Effector CD4-positive, alpha-beta T cell (primary cell): ENCODE data around the gene MED22.
A peak's percentile ranks its signal among the peaks of the same experiment; 100 is the strongest.

ENCODE experiments used
- DNase-seq: peaks from one replicate; pipeline ENCODE4 v3.0.0-alpha.2; 2020

Gene MED22

DNA sequence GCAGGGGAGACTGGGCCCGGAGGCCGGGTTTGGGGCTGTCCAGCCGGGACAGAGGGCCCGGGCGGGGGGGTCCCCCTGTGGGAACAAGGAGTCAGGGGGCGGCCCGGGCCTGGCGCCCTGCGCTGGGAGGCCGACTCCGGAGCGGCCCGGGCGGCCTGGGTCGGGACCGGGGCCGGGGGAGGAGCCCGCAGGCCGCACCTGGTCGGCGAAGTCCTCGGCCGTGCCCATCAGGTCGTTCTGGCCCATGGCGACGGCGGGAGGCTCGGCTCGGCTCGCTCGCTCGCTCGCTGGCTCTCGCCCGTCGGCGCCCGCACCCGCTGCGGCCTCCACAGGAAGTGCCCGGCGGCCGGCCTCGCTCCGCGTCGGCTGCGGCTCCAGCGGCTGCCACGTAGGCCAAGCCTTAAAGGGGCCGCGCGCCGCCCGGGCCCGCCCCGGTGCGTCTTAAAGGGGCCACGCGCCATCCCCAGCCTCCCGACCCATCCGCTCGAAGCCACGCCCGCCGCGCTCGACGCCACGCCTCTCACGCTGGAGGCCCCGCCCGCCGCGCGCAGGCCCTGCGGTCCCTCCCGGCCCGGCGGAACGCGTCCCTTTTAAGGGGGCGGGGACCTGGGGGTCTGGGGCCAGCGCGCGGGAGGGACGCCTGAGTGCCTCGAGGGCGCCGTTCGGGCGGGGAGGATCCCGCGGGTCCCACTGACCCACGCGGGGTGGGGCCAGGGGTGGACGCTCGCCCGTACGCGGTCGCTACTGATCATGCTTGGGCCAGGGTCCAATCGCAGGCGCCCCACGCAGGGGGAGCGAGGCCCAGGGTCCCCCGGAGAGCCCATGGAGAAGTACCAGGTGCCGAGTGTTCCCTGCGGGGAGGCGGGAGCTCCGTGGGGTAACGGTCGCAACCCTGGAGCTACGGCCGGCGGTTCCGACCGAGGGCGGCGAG is 28.1 kb upstream of the MED22 start, which contains the start of the genes STKLD1 and SURF4:
Gene STKLD1 (plus strand): TSS at position 643 of the 931 bp plus-strand sequence. CDS start 108 bp downstream, at position 751.
Gene SURF4 (minus strand): TSS at position 337 of the 931 bp plus-strand sequence. CDS start 91 bp downstream, at position 246.
- peak; percentile 87 for DNase-seq

DNA sequence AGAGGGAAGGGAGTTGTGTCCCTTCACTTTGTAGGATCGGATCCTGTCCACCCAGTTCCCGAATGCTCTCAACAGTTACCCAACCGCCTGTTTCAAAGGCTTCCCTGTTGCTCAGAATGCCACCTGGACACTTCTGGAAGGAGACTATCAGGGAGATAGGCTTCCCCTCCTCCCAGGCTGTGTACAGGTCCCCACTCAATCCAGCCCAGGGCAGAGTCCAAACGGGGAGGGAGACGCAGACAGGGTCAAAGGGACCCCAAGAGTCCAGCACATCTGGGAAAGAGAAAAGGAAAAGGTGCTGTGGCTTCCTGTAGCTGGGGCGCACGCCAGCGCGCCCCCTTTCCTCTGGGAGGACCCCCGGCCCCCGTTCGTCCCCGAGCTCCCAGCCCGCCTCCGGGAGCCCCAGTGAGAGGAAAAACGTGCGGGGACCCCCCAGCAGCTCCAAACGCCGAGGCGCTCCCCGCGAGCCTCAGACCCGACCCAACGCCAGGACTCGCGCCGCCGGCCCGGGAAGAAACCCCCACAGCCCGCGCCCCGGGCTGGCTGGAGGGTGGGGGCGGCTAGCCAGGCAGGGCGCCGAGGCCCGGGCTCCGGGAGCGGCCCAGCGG is 27.3 kb upstream of the MED22 start:
- DNase-seq = no peak

DNA sequence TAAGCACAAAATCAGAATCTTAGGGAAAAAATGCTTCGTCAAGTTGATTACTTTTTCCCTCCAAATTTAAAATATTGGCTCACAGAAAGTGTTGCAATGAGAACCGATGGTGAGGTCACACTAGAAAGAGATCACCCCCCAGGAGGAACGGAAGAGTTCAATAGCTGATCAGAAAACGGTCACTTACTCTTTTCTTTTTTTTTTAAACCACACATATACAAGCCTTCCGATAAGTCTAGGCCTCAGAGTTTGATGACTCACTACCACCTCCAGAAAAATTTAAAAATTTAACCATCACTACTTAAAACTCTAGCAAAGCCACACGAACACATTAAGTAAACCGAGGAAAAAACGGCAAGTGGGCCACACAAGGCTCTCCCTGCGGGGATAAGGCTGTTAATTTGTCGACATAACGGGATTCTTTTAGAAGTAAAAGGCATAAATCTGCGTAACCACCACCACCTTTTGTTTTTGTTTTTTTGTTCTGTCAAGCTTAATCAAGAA is 26.7 kb upstream of the MED22 start:
- no peak for DNase-seq

DNA sequence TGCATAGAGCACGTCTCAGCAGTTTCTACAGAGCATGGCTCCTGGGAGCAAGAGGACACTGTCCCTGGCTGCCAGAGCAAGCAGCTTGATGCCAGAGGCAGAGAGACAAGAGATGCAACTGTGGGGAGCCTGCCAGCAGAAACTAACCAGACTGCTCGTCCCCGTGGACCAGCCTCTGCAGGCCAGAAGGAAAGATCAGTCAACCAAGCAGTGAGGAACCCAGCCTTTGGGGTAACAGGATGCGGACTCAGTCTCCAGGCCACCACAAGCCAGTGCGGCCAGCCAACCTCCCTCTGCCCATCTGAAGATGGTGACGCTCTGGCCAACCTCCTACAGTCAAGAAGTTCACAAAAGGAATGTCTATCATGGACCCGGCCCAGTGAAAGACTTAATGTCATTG is 24.2 kb upstream of the MED22 start:
- DNase-seq = no peak

DNA sequence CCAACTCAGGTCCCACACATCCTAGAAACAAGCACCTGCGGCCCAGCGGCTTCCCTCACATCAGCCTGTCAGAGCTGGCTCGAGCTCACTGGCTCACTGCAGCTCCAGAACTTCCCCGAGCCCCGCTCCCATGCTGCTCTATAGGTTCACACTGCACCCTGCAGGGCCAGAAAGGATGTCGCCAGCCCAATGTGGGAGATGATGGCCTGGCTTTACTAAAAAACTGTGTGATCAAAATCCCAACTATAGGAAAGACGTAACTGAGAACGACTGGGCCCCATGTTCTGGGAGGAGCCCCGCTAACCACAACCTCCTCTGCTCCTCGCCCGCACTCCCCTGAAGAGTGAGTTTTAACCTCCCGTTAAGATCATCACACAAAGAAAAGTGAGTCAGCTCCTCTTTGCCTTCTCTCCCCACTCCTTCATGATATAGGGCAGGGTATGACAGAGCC is 23.4 kb upstream of the MED22 start:
- DNase-seq = peak; percentile 59

DNA sequence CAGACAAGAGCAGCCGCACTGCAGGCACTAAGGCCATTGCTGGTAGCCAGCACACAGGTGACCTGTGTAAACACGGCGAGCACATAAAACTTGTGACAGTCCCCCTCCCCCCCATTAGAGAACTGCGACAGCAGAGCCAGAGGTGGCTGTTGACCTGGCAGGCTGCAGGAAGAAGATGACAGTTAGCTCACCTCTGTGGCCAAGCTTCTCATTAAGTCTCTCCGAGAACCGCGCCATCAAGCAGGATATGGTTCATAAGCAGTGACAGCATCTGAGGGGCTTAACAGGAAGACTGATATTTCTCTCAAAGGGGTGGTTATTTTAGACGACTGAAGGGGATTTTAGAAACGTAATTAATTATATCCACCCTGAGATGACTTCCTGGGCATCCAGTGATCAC is 22.8 kb upstream of the MED22 start:
- DNase-seq = peak; percentile 57

DNA sequence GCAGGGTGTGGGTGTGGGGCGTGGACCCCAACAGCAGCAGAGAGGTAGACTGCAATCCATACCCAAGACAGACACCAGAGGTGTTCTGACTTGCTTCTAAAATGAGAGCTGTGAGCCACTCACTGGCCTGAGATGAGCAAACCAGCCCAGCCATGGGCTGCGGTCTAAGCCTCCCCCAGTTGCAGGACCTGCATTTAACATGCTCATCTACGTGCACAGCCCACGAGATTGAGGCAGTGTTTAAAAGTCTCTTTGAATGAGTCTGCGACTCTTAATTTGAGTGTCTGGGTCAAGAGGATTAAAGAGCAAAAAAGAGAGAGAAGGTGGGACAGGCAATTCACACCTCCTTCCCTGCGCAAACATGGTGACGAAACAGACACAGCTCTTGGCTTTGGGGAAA is 22.0 kb upstream of the MED22 start:
- DNase-seq = no peak

DNA sequence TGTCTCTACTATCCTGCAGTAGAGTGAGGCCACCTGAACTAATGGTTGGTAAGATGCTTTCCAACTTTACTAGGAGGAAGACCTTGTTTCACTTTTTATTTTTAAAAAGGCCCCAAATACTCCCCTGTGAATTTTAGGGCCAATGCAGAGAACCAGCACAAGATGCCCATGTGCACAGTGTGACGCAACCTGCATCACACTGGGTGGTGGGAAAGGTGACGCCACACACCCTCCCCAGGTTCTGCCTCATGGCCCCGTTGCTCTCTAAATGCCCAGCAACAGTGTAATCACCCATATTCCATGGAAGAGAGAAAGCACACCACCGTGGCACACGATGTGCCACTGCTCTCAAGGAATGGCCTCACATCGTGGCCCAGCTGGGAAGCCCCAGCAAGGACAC is 21.5 kb upstream of the MED22 start:
- no peak for DNase-seq

DNA sequence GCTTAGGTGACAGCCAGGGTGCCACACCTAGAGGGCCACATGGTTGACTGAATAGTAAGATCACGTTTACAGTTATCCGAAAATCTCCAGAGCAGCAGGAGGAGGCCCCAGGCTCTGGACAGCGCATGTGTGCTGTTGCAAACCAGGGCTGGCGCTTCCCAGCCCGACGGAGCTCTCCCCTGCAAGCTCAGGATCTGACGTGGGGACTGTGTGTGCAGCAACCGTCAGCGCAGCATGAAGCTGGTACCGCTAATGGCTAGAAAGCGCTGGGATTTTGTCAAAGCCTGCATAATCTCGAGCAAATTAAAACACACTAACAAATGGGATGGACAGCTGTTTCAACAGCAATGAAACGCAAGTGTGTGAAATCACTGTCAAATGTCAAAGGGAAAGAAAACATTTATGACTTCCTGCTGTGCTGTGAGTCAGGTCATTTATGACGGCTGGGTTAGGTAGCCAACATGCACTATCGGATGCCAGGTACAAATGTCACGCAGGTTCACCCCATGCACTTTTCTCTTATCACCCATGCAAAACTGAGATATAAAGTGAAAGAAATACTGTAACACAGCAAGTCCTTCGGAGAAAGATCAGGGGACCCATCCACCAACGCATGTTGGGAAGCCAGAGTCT is 20.4 kb upstream of the MED22 start:
- DNase-seq = no peak

DNA sequence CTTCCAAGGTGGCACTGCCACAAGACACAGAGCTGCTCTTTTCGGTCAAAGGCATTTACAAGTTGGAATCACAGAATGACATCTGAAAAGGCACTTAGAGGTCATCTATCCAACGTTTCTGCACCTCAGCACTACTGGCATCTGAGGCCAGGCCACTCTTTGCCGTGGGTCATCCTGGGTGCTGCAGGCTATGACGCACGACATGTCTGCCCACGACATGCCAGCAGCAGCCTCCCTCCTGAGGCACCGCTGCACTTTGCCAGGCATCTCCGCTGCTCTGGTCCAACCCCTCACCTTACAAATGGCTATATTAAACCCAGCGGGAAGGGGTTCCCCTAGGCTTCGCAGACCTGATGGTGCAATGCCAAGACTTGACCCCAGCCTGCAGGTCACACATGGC is 19.8 kb upstream of the MED22 start:
- no peak for DNase-seq

DNA sequence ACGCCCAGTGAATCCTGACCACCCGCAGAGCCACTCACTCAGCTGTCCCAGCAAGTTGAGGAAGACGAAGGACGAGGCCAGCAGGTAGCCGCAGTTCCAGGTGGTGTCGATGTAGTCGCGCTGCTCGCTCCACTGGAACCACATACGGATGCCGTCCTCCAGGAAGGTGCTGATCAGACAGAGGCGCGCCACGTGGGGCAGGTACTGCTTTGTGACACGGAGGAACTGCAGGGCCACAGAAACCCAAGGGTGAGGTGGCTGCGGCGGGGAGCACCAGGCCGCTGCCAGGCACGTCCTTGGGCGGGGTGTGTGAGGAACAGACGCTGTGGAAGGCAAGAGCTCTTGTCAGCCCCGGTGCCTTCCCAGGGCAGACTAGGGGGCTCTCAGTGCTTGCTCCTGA is 19.3 kb upstream of the MED22 start:
- no peak for DNase-seq

DNA sequence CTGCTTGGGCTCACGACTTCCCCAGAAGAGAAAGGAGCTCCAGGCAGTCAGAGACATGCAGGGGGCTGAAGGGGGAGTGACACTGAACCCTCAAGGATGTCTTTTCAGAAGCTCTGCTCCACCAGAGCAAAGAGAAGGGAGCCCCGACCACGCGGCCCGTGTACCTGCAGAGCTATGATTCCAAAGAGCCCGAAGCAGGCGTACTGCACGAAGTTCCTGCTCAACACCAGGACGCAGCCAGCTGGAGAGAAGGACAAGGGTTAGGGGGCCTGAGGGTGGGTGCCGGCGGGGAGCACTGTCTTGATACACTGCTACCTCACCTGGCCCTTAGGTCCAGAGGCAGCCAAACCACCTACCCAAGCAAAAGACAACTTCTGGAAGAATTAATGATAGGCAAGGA is 18.5 kb upstream of the MED22 start:
- no peak for DNase-seq

DNA sequence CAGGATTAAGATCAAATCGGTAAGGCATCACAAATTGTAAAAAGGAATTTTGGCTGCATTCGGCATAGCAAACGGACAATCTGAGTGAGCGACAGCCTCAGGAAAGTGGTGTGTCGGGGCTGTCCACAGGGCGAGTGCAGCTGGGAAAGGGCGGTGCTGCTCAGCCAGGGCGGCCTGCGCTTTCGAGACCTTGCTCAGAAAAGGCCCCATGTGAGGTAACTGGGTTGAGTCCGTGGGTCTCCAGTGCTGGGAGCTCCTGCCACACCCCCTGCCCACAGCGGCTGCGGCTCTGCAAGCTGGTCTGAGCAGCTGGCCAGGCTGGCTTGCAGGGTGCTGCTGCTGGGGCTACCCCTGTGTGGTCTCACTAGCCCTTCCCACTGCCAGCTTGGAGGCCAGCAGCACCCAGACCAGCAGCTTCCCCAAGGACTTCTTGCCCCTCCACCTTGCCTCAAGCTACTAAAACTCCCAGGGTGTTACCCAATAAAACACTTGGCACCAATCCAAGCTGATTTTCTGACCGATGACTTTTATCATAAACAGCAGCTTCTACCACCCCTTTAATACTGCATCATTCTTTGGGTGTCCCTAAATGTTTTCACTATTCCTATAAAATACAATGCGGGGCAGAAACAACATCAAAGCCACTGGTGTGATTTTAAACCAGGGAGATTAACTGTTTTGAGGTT is 14.6 kb upstream of the MED22 start:
- no peak for DNase-seq

DNA sequence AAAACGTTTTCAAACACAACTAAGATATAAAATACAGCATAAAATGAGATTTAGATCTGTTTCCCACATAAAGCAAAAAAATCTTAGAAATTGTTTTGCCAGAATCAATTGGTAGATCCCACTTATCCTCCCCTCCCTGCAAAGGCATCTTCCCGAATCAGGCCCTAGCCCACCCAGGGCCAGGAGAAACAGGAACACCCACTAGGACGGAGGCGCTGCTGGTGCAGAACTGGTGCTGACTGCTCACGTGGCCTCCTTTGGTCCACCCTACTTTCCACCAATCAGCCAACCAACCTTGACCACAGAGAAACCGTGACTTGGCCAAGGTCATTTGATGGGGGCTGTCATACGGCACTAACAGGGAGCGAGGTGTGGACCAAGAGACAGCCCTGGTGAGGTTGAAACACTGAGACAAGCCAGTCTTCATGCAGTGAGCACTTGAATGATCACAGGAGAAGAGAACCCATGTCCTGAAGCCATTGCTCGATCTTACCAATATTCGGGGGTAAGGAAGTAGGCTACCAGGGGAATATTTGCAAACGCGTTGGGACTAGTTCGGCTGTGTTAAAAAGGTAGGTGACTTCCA is 13.7 kb upstream of the MED22 start:
- DNase-seq = no peak

DNA sequence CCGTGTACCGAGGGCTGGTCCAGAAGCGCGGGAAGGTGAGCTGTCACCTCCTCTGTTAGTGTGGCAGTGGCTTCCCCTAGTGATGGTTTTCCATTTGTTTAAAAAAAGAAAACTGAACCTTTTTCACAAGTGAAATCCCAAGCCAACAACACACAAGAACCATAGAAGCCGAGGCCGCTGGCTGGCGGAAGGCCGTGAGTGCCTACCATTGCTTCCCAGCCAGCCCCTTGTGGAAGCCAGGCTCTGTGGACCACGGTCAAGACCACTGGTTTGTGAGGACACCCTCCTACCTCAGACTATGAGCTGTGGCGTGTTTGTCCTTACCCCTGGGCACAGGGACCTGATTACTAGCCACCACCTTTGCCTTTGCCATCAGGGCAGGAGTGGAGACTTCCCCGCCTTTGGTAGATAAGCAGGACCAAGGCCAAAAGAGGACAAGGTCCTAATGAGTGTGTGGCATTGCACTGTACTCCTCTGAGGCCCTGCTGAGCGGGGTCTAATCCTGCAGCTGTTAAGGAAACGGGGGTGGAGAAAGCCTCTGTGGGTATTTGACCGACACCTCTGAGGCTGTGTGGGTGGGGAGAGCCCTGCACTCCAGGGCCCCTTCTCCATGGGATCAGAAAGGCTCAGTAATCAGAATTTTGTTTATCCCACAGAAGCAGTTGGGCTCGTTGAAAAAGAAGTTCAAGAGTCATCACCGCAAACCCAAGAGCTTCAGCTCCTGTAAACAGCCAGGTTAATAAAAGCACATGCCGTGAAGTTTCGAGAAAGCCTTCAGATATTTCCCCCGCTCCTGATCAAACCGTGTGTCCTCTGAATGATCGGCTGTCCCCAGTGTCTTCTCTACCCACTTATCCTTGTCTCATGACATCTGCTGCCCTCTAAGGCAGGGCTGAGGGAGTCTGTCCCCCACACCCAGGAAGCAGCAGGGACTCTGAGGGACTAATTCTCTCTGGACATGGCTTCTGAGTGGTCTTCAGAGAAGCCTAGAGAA is 12.8 kb upstream of the MED22 start:
- no peak for DNase-seq

DNA sequence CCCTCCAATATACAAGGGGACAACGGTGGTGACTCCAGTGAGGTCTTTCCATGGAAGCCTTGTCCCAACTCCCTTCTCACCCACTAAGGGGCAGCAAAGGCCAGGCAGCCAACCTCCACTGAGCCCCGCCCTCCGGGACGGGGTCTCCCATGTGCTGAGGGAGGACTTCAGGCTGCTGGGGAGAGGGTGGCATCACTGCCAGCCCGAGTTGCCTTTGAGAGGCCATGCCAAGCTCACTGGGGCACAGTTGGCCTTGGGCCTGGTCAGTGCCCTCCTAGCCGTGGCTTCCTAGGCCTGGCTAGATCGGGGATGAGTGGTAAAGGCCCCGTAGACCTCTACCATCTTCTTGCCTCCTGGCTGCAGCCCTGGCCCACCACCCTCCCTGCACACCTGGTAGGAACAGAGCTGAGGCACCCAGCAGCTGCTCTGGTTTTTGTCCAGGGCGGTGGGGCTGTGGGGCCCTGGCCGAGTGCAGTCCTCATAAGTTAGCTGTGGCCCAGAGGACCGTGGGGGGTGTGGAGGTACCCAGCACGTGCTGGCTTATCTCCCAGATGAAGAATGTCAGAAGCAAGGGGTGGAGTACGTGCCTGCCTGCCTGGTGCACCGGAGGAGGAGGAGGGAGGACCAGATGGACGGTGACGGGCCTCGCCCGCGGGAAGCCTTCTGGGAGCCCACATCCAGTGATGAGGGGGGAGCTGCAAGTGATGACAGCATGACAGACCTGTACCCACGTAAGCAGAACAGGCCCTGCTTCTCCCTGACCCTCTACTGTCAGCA is 11.7 kb upstream of the MED22 start:
- no peak for DNase-seq

DNA sequence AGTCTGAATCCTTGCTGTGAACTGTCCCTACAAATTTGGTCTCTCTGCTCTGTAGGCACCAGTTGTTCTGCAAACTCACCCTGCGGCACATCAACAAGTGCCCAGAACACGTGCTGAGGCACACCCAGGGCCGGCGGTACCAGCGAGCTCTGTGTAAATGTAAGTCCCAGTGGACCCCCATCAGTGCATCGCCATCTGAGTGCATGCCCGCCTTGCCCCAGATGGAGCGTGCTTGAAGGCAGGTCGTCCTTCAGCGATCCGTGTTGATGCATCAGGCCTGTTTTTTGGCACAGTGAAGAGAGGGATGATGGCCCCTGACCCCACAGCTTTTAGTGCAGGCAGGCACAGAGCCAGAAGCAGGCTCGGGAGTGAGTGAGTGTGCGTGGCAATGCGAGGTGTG is 9.7 kb upstream of the MED22 start:
- no peak for DNase-seq

DNA sequence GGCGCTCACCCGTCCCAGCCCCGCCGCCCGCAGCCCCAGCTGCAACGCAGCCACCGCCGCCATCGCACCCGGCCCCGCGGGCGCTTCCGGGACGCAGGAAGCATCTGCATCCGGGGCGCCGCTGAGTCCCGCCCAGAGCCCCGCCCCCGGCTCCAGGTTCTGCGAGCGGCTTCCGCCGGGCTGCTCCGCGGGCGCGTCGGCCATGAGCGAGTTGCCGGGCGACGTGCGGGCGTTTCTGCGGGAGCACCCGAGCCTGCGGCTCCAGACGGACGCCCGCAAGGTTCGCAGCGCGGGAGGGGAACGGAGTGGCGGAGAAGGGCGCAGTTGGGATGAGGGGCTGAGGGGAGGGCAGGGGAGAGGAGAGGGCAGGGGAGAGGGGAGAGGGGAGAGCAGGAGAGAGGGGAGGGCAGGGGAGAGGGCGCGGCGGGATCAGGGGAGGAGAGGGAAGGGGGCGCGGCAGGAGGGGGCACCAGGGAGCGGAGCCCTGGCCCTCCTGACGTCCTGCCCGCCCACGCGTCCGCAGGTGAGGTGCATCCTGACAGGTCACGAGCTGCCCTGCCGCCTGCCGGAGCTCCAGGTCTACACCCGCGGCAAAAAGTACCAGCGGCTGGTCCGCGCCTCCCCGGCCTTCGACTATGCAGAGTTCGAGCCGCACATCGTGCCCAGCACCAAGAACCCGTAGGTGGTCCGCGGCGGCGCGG is 8.6 kb upstream of the MED22 start, which contains the start of the genes SURF1 and SURF2:
Gene SURF1 (minus strand): TSS at position 97 of the 701 bp plus-strand sequence. CDS start 34 bp downstream, at position 63.
Gene SURF2 (plus strand): TSS at position 160 of the 701 bp plus-strand sequence. CDS start 43 bp downstream, at position 203.
- peak; percentile 87 for DNase-seq

DNA sequence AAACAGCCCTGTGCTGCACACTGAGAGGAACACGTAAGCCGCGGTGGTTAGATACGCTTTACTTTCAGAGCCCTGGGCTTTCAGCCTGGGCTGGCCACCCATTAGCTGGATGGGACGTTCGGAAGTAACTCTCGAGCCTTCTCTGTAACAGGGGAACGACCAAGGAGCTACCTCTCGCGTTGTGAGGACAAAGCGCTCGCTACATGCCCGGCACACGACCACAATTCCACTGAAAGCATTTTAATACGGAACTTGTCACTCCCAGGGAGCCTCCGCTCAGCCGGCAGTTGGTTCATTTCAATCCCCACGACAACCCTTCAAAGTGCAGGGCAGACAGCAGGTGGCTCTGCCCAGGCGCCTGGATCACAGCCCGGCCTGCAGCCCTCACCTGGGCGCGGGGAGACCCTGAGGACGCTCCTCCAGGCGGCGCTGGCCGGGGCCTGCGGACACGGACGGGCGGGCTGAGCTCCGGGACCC is 8.0 kb upstream of the MED22 start:
- no peak for DNase-seq
